SK-N-SH (cell line): ENCODE measurements around the gene EPS8L2. TPM values are rescaled to one million over a fixed set of nuclear protein-coding genes. Genes with fewer than 3 reads are reported as not detected.

Experiments used
- CTCF ChIA-PET: fragments of 300-600, 350-600 bp; formaldehyde crosslinking; extraction: SDS; loops from one replicate; lab custom pipeline; 2021; lab: Yijun Ruan, JAX
- POLR2A ChIA-PET: fragments of 350-600 bp; sonication (Branson Sonifier 250); formaldehyde crosslinking; extraction: SDS; loops from one replicate; lab custom pipeline; 2020; ENCODE audit warnings: antibody characterized with exemption, inconsistent platforms; lab: Yijun Ruan, JAX
- DNase-seq: peaks from one replicate; pipeline ENCODE4 v3.0.0; 2012
- H2AFZ ChIP-seq: fragments of 200-600 bp; sonication (generic); 2 replicates; pipeline ENCODE4 v1.8.1; 2016; ENCODE audit warnings: antibody characterized with exemption, mild to moderate bottlenecking, low read depth
- H3F3A ChIP-seq: fragments of 200-600 bp; sonication (generic); replicated peaks from 2 replicates; pipeline ENCODE3; 2016; ENCODE audit warnings: antibody characterized with exemption, mild to moderate bottlenecking; ENCODE audit not compliant: insufficient read depth
- H3K27ac ChIP-seq, 2 experiments: fragments of 200-500 bp in 1 of 2; fragments of 200-600 bp in 1 of 2; sonication (Bioruptor generic) in 1 of 2; sonication (generic), shearing (Covaris generic) in 1 of 2; 2 replicates each; pipeline versions ENCODE4 v1.5.1 to v1.6.1; 2014 to 2016; ENCODE audit warnings: low read depth in 2 of 2, inconsistent platforms in 1 of 2, low read length in 1 of 2, mild to moderate bottlenecking in 1 of 2, mixed read lengths in 1 of 2
- H3K27me3 ChIP-seq: fragments of 200-600 bp; sonication (generic), shearing (Covaris generic); 2 replicates; pipeline ENCODE4 v1.6.1; 2016; ENCODE audit warnings: mixed run types; ENCODE audit not compliant: insufficient read depth
- H3K36me3 ChIP-seq, 2 experiments: fragments of 200-500 bp in 1 of 2; fragments of 200-600 bp in 1 of 2; sonication (Bioruptor generic) in 1 of 2; sonication (generic) in 1 of 2; replicated peaks in 1 of 2; 2 replicates each; pipeline versions ENCODE3 to v1.5.1; 2014 to 2016; ENCODE audit warnings: low read length in 1 of 2, mild to moderate bottlenecking in 1 of 2; ENCODE audit not compliant: insufficient read depth in 2 of 2, control insufficient read depth in 1 of 2
- H3K4me1 ChIP-seq, 2 experiments: fragments of 200-500 bp in 1 of 2; fragments of 200-600 bp in 1 of 2; sonication (Bioruptor generic) in 1 of 2; sonication (generic), shearing (Covaris generic) in 1 of 2; 2 replicates each; pipeline versions ENCODE4 v1.5.1 to v1.6.1; 2014 to 2016; ENCODE audit warnings: low read depth in 1 of 2, low read length in 1 of 2, mixed run types in 1 of 2; ENCODE audit not compliant: insufficient read depth in 2 of 2, control insufficient read depth in 1 of 2
- H3K4me2 ChIP-seq: fragments of 200-600 bp; sonication (generic), shearing (Covaris generic); 2 replicates; pipeline ENCODE4 v1.6.1; 2017; ENCODE audit warnings: mixed run types
- H3K4me3 ChIP-seq, 2 experiments: fragments of 200-500 bp in 1 of 2; fragments of 200-600 bp in 1 of 2; sonication (Bioruptor generic) in 1 of 2; sonication (generic), shearing (Covaris generic) in 1 of 2; 2 replicates each; pipeline versions ENCODE4 v1.5.1 to v1.8.1; 2014 to 2016; ENCODE audit warnings: low read depth in 2 of 2, inconsistent platforms in 1 of 2, low read length in 1 of 2, mild to moderate bottlenecking in 1 of 2, mixed read lengths in 1 of 2, moderate library complexity in 1 of 2
- H3K79me2 ChIP-seq: fragments of 200-600 bp; sonication (generic); 2 replicates; pipeline ENCODE4 v1.8.1; 2017; ENCODE audit warnings: mild to moderate bottlenecking; ENCODE audit not compliant: insufficient read depth
- H3K9ac ChIP-seq: fragments of 200-600 bp; sonication (generic); 2 replicates; pipeline ENCODE4 v1.6.1; 2017; ENCODE audit warnings: mixed run types
- H3K9me2 ChIP-seq: fragments of 200-600 bp; sonication (generic); 2 replicates; pipeline ENCODE4 v1.6.1; 2017; ENCODE audit warnings: mixed run types
- H3K9me3 ChIP-seq: fragments of 200-600 bp; sonication (generic); 2 replicates; pipeline ENCODE4 v1.6.1; 2017; ENCODE audit warnings: mixed run types, mild to moderate bottlenecking, moderate library complexity
- H4K20me1 ChIP-seq: fragments of 200-600 bp; sonication (generic); 2 replicates; pipeline ENCODE4 v1.6.1; 2017; ENCODE audit warnings: mild to moderate bottlenecking, mixed run types; ENCODE audit not compliant: insufficient read depth
- CHD2 ChIP-seq: fragments of 150-350 bp; IDR thresholded peaks from 2 replicates; pipeline ENCODE4 v1.6.1; 2018; ENCODE audit warnings: low read length; ENCODE audit not compliant: partially characterized antibody
- EP300 ChIP-seq, 2 experiments: IDR thresholded peaks; 2 replicates each; pipeline versions ENCODE4 v1.4.0 to v1.6.1; 2012; ENCODE audit warnings: borderline replicate concordance in 1 of 2, low read depth in 1 of 2, low read length in 1 of 2
- EZH2phosphoT487 ChIP-seq: fragments of 200-600 bp; sonication (generic); IDR thresholded peaks from 2 replicates; pipeline ENCODE4 v1.6.1; 2017; ENCODE audit warnings: low read depth, mixed run types, mild to moderate bottlenecking, antibody characterized with exemption, moderate library complexity, borderline replicate concordance
- FOSL2 ChIP-seq: IDR thresholded peaks from 2 replicates; pipeline ENCODE4 v1.4.0; 2012; ENCODE audit warnings: low read depth, mild to moderate bottlenecking, moderate library complexity, borderline replicate concordance
- FOXJ3 ChIP-seq: sonication (generic); formaldehyde crosslinking; IDR thresholded peaks from 2 replicates; pipeline ENCODE4 v1.5.1; 2020; ENCODE audit warnings: mild to moderate bottlenecking, missing genetic modification reagents
- FOXM1 ChIP-seq: IDR thresholded peaks from 2 replicates; pipeline ENCODE4 v1.4.0; 2012; ENCODE audit warnings: low read depth, mild to moderate bottlenecking
- JUND ChIP-seq: IDR thresholded peaks from 2 replicates; pipeline ENCODE4 v1.4.0; 2012
- MEF2A ChIP-seq: IDR thresholded peaks from 2 replicates; pipeline ENCODE4 v1.4.0; 2012; ENCODE audit warnings: low read depth, borderline replicate concordance
- MXI1 ChIP-seq: IDR thresholded peaks from 2 replicates; pipeline ENCODE4 v1.6.1; 2012; ENCODE audit warnings: mild to moderate bottlenecking, low read depth, low read length, improper control_type of control experiment
- NFIC ChIP-seq: IDR thresholded peaks from 2 replicates; pipeline ENCODE4 v1.4.0; 2012; ENCODE audit warnings: borderline replicate concordance
- NRF1 ChIP-seq: IDR thresholded peaks from 2 replicates; pipeline ENCODE4 v1.6.1; 2012; ENCODE audit warnings: low read depth, mild to moderate bottlenecking, low read length
- RAD21 ChIP-seq: IDR thresholded peaks from 2 replicates; pipeline ENCODE4 v1.6.1; 2012; ENCODE audit warnings: mild to moderate bottlenecking, low read length
- RCOR1 ChIP-seq: fragments of 150-350 bp; IDR thresholded peaks from 2 replicates; pipeline ENCODE4 v1.6.1; 2017; ENCODE audit warnings: antibody characterized with exemption, low read length
- REST ChIP-seq: IDR thresholded peaks from 2 replicates; pipeline ENCODE4 v1.6.1; 2012; ENCODE audit warnings: mild to moderate bottlenecking, low read depth, low read length, moderate library complexity
- RFX5 ChIP-seq: IDR thresholded peaks from 2 replicates; pipeline ENCODE4 v1.6.1; 2012; ENCODE audit warnings: mild to moderate bottlenecking, improper control_type of control experiment, low read length
- RXRA ChIP-seq: IDR thresholded peaks from 2 replicates; pipeline ENCODE4 v1.4.0; 2012; ENCODE audit warnings: low read depth, mild to moderate bottlenecking, borderline replicate concordance
- SIN3A ChIP-seq: IDR thresholded peaks from 2 replicates; pipeline ENCODE4 v1.6.1; 2012; ENCODE audit warnings: low read depth, mild to moderate bottlenecking, low read length, moderate library complexity, borderline replicate concordance
- TAF1 ChIP-seq: IDR thresholded peaks from 2 replicates; pipeline ENCODE4 v1.6.1; 2012; ENCODE audit warnings: low read depth, mild to moderate bottlenecking, low read length, moderate library complexity, borderline replicate concordance
- TCF12 ChIP-seq: IDR thresholded peaks from 2 replicates; pipeline ENCODE4 v1.4.0; 2012
- TEAD4 ChIP-seq: IDR thresholded peaks from 2 replicates; pipeline ENCODE4 v1.4.0; 2012; ENCODE audit warnings: mild to moderate bottlenecking, borderline replicate concordance; ENCODE audit not compliant: insufficient read depth
- USF2 ChIP-seq: fragments of 150-350 bp; IDR thresholded peaks from 2 replicates; pipeline ENCODE4 v1.6.1; 2017; ENCODE audit warnings: antibody characterized with exemption, low read length, low read depth, borderline replicate concordance
- YY1 ChIP-seq: IDR thresholded peaks from 2 replicates; pipeline ENCODE4 v1.4.0; 2012; ENCODE audit warnings: low read depth, mild to moderate bottlenecking
- WGBS: methylation state at CpG from one replicate; pipeline ENCODE4 v1.1.6; 2017; ENCODE audit warnings: low lambda C conversion rate; 5-methylcytosine and 5-hydroxymethylcytosine counted together
- polyA plus RNA-seq, 3 experiments: library from polyadenylated mRNA; depleted of rRNA; stranded (reverse); fragments of >200 nt; gene quantifications; 2 replicates each; pipeline ENCODE4 v1.2.3, GENCODE V29; 2012
- TF ChIP-seq, protein P1 (sequence below): IDR thresholded peaks from 2 replicates; pipeline ENCODE4 v1.4.0; 2012; ENCODE audit warnings: low read depth
- TF ChIP-seq, protein P2 (sequence below): fragments of 150-350 bp; IDR thresholded peaks from 2 replicates; pipeline ENCODE4 v1.6.1; 2016; ENCODE audit warnings: mild to moderate bottlenecking, low read depth, low read length
- TF ChIP-seq, protein P3 (sequence below): IDR thresholded peaks from 2 replicates; pipeline ENCODE4 v1.4.0; 2012; ENCODE audit warnings: low read depth, borderline replicate concordance

Gene EPS8L2
- polyA plus RNA-seq, 1 of the 3 experiments (the other 2 are of a cell fraction), result 0.74 TPM

DNA sequence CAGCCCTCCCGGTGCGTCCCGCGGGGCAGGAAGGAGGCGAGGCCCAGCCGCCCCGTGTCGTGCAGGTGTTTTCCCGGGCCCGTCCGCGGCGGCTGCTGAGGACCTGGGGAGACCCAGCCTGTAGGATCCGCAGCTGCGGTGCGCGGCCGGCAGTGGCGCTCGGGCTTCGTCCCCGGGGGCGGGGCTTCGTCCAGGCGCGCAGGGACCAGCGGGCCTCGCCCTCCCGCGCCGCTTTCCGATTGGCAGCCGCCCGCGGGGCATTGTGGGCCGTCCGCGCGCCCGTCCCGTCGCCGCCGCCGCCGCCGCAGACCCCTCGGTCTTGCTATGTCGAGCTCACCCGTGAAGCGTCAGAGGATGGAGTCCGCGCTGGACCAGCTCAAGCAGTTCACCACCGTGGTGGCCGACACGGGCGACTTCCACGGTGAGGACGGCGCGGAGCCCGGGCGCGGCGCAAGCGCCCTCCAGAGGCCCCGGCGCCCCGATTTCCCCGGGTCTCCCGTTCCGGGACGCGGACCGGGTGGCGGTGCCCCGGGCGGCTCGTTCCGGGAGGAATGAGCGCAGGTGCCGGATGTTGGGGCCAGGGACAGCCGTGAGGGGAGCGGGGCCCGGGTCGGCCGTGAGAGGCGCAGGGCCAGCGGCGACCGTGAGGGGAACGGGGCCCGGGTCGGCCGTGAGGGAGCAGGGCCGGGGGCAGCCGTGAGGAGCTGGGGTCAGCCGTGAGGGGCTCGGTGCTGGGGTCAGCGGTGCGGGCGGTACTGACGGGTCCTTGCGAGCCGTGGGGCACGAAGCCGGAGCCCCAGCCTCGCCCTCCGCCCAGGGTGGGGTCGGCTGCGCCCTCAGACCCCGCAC lies 41.4 kb downstream of the EPS8L2 start, which contains the start of gene TALDO1:
Gene TALDO1 (plus strand): TSS at position 307 of the 849 bp plus-strand sequence. CDS start 18 bp downstream, at position 325.
- peak within 1 kb of the TSS; percentile 81 for H3K9ac ChIP-seq
- POLR2A ChIA-PET, result interaction anchor here (1.0 to 1.2 kb wide), 2 partner anchors 16 to 30 kb away, joined by 3 to 4 read pairs; partner anchors contain the start of gene GATD1
- 2% methylated on average over 13 of the region's 112 CpGs for WGBS
- peaks cover 0 to 16% of the 10 kb centered on the region in 2 experiments; a peak in 3 of 4 replicates for H3K4me1 ChIP-seq
- peaks cover 48% of the 10 kb centered on the region for H3K79me2 ChIP-seq
- CTCF ChIA-PET, result interaction anchor here (0.9 to 8.0 kb wide), 10 partner anchors 11 to 85 kb away, joined by 3 to 94 read pairs (median 4); partner anchors contain the start of gene GATD1
- peak within 1 kb of the TSS; percentile 94 for H3K4me2 ChIP-seq
- H3F3A ChIP-seq, result no peaks in the 10 kb centered on the region
- H3K9me3 ChIP-seq, result no peaks in the 10 kb centered on the region
- H3K27me3 ChIP-seq, result no peaks in the 10 kb centered on the region
- H4K20me1 ChIP-seq, result peaks cover 5% of the 10 kb centered on the region; the same call in 1 of the 2 replicates
- peak within 1 kb of the TSS; percentile 15 to 77; a peak in 2 of 4 replicates for H3K27ac ChIP-seq
- peak within 1 kb of the TSS; percentile 89; the same call in 1 of the 2 replicates for H2AFZ ChIP-seq
- H3K9me2 ChIP-seq, result no peaks in the 10 kb centered on the region
- peak; percentile 99 for DNase-seq
- H3K36me3 ChIP-seq, result no peaks in the 10 kb centered on the region
- H3K4me3 ChIP-seq, result peak within 1 kb of the TSS; percentile 86 to 90
- TF ChIP-seq SIN3A (0 out of 2 replicates have a peak, but pooled peaks have one; percentile 7), YY1 (no peak), TEAD4 (no peak), REST (0 out of 2 replicates have a peak, but pooled peaks have one; percentile 3), EP300 (IDR thresholded peaks at IDR 0.05; ENCODE audit: borderline replicate concordance in 1 of 2, low read depth in 1 of 2, low read length in 1 of 2) (no peak), RCOR1 (no peak), JUND (no peak), RXRA (no peak), FOXJ3 (no peak), RFX5 (no peak), TAF1 (no peak), MXI1 (no peak), MEF2A (no peak), TCF12 (no peak), FOSL2 (no peak), CHD2 (no peak), EZH2phosphoT487 (no peak), FOXM1 (no peak), NFIC (no peak), RAD21 (no peak), USF2 (no peak), NRF1 (peak; percentile 50)
- TF ChIP-seq, protein P1, sequence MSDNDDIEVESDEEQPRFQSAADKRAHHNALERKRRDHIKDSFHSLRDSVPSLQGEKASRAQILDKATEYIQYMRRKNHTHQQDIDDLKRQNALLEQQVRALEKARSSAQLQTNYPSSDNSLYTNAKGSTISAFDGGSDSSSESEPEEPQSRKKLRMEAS, result peak; percentile 67; the same call in 1 of the 2 replicates
- TF ChIP-seq, protein P2, sequence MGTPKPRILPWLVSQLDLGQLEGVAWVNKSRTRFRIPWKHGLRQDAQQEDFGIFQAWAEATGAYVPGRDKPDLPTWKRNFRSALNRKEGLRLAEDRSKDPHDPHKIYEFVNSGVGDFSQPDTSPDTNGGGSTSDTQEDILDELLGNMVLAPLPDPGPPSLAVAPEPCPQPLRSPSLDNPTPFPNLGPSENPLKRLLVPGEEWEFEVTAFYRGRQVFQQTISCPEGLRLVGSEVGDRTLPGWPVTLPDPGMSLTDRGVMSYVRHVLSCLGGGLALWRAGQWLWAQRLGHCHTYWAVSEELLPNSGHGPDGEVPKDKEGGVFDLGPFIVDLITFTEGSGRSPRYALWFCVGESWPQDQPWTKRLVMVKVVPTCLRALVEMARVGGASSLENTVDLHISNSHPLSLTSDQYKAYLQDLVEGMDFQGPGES, result no peak
- TF ChIP-seq, protein P3, sequence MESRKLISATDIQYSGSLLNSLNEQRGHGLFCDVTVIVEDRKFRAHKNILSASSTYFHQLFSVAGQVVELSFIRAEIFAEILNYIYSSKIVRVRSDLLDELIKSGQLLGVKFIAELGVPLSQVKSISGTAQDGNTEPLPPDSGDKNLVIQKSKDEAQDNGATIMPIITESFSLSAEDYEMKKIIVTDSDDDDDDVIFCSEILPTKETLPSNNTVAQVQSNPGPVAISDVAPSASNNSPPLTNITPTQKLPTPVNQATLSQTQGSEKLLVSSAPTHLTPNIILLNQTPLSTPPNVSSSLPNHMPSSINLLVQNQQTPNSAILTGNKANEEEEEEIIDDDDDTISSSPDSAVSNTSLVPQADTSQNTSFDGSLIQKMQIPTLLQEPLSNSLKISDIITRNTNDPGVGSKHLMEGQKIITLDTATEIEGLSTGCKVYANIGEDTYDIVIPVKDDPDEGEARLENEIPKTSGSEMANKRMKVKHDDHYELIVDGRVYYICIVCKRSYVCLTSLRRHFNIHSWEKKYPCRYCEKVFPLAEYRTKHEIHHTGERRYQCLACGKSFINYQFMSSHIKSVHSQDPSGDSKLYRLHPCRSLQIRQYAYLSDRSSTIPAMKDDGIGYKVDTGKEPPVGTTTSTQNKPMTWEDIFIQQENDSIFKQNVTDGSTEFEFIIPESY, result no peak
